Bronchial epithelial cell (primary cell): Measurements from ENCODE around the gene PHC2. TPM values are rescaled to one million over a fixed set of nuclear protein-coding genes. Genes with fewer than 3 reads are reported as not detected.

Experiments
- DNase-seq: peaks from one replicate; pipeline ENCODE4 v3.0.0-alpha.2; 2010; ENCODE audit warnings: low read depth
- FAIRE-seq: peaks from 2 replicates; lab custom pipeline; 2011; peaks lifted over from hg19 to GRCh38; lab: Jason Lieb, UNC
- H3K27me3 ChIP-seq: 2 replicates; pipeline ENCODE4 v1.5.1; 2011; ENCODE audit warnings: low read length; ENCODE audit not compliant: control insufficient read depth, insufficient read depth
- H3K36me3 ChIP-seq: 2 replicates; pipeline ENCODE4 v1.5.1; 2011; ENCODE audit warnings: low read length; ENCODE audit not compliant: control insufficient read depth, insufficient read depth
- H3K4me3 ChIP-seq: 2 replicates; pipeline ENCODE4 v1.5.1; 2011; ENCODE audit warnings: mild to moderate bottlenecking, low read depth, low read length, control low read depth
- CTCF ChIP-seq: IDR thresholded peaks from 2 replicates; pipeline ENCODE4 v1.5.1; 2011; ENCODE audit warnings: mild to moderate bottlenecking, moderate library complexity, low read length, control low read depth, inconsistent platforms; ENCODE audit not compliant: insufficient read depth, severe bottlenecking
- total RNA-seq: library from RNA; depleted of rRNA; stranded (reverse); fragments of >200 nt; gene quantifications from 2 replicates; pipeline ENCODE4 v1.2.1, GENCODE V29; 2014

The PHC2 gene
- total RNA-seq, 1 donor from 2014 or later, result 32.1 TPM

- peaks cover 25% of the 10 kb centered on the region for H3K36me3 ChIP-seq
- DNase-seq (no peak), FAIRE-seq (peak; percentile 23)
- H3K4me3 ChIP-seq, result no peak overlapping the region
- TF ChIP-seq CTCF, result no peak
- H3K27me3 ChIP-seq, result no peaks in the 10 kb centered on the region
These were observed 108.8 kb downstream of the PHC2 start for GRCh38 chr1:33322109-33322508.

GRCh38 chr1:33321178-33321577 is 109.7 kb downstream of the PHC2 start:
- no peak for FAIRE-seq
- Histone ChIP-seq H3K36me3 (peaks cover 18% of the 10 kb centered on the region), H3K4me3 (no peak overlapping the region), H3K27me3 (no peaks in the 10 kb centered on the region)
- no peak for DNase-seq
- no peak for TF ChIP-seq CTCF

- DNase-seq, result no peak
- no peak for TF ChIP-seq CTCF
- Histone ChIP-seq H3K4me3 (no peak within 1 kb of the TSS), H3K36me3 (peaks cover 14% of the 10 kb centered on the region), H3K27me3 (no peaks in the 10 kb centered on the region)
- no peak for FAIRE-seq
These were observed 110.2 kb downstream of the PHC2 start, which contains the start of gene A3GALT2 for GRCh38 chr1:33320619-33321165. A3GALT2 (minus strand) TSS chr1:33321098; CDS start chr1:33321098, 0 bp downstream.

- DNase-seq (no peak), FAIRE-seq (no peak)
- no peak for TF ChIP-seq CTCF
- Histone ChIP-seq H3K36me3 (peaks cover 12% of the 10 kb centered on the region), H3K4me3 (no peak overlapping the region), H3K27me3 (no peaks in the 10 kb centered on the region)
These were observed 110.8 kb downstream of the PHC2 start for GRCh38 chr1:33319949-33320618.

- FAIRE-seq (peak; percentile 70), DNase-seq (no peak)
- TF ChIP-seq CTCF, result no peak
- Histone ChIP-seq H3K36me3 (peaks cover 7% of the 10 kb centered on the region), H3K27me3 (no peaks in the 10 kb centered on the region), H3K4me3 (no peak overlapping the region)
These were observed 111.5 kb downstream of the PHC2 start for GRCh38 chr1:33319186-33319948.
